Measurements from ENCODE around the gene CCN5.

GRCh38 chr20:44761423-44761822 lies 46.3 kb downstream of the CCN5 start:
- TF ChIP-seq CTCF (conservative IDR thresholded peaks at IDR 0.05) (no peak), EZH2 (IDR thresholded peaks at IDR 0.05; ENCODE audit: low read depth) (no peak)

Measured in PC-9 (cell line).